ENCODE results near the gene FSHR.

The FSHR gene

GRCh38 chr2:49110571-49110970 is 43.7 kb downstream of the FSHR start:
- Histone ChIP-seq H3K4me1 (no peaks in the 10 kb centered on the region), H3K9ac (no peak overlapping the region), H3K27me3 (ENCODE audit: control insufficient read depth, insufficient read depth, low read length) (no peaks in the 10 kb centered on the region), H3K4me2 (ENCODE audit: low read length) (no peak overlapping the region), H3K36me3 (ENCODE audit: control insufficient read depth, insufficient read depth, low read length) (no peaks in the 10 kb centered on the region), H3K9me3 (ENCODE audit: control insufficient read depth, low read length) (no peaks in the 10 kb centered on the region), H3K79me2 (no peaks in the 10 kb centered on the region), H3K27ac (no peak overlapping the region), H2AFZ (no peak overlapping the region), H3K4me3 (ENCODE audit: low read depth, low read length) (no peak overlapping the region)
- TF ChIP-seq CTCF (IDR thresholded peaks at IDR 0.05): no peak

- H3K9ac ChIP-seq: no peak overlapping the region
These were observed 45.5 kb downstream of the FSHR start for GRCh38 chr2:49108851-49109250.

GRCh38 chr2:49108436-49108835 is 45.9 kb downstream of the FSHR start:
- no peak overlapping the region for H3K4me3 ChIP-seq (ENCODE audit: low read depth, low read length)
- no peaks in the 10 kb centered on the region for H3K79me2 ChIP-seq
- no peaks in the 10 kb centered on the region for H3K9me3 ChIP-seq (ENCODE audit: control insufficient read depth, low read length)
- no peak for TF ChIP-seq CTCF (IDR thresholded peaks at IDR 0.05)
- no peaks in the 10 kb centered on the region for H3K36me3 ChIP-seq (ENCODE audit: control insufficient read depth, insufficient read depth, low read length)
- no peak overlapping the region for H2AFZ ChIP-seq
- H3K27ac ChIP-seq: no peak overlapping the region
- no peak overlapping the region for H3K9ac ChIP-seq
- H3K4me2 ChIP-seq (ENCODE audit: low read length): no peak overlapping the region
- H3K4me1 ChIP-seq: no peaks in the 10 kb centered on the region
- H3K27me3 ChIP-seq (ENCODE audit: control insufficient read depth, insufficient read depth, low read length): no peaks in the 10 kb centered on the region

More at GRCh38 chr2:49108851-49109250, 45.5 kb downstream of the FSHR start:
- no peaks in the 10 kb centered on the region for H3K27me3 ChIP-seq (ENCODE audit: control insufficient read depth, insufficient read depth, low read length)
- no peaks in the 10 kb centered on the region for H3K9me3 ChIP-seq (ENCODE audit: control insufficient read depth, low read length)
- TF ChIP-seq CTCF (IDR thresholded peaks at IDR 0.05): no peak
- no peak overlapping the region for H2AFZ ChIP-seq
- no peak overlapping the region for H3K4me2 ChIP-seq (ENCODE audit: low read length)
- no peaks in the 10 kb centered on the region for H3K36me3 ChIP-seq (ENCODE audit: control insufficient read depth, insufficient read depth, low read length)
- H3K4me1 ChIP-seq: no peaks in the 10 kb centered on the region
- no peak overlapping the region for H3K4me3 ChIP-seq (ENCODE audit: low read depth, low read length)
- H3K27ac ChIP-seq: no peak overlapping the region
- no peaks in the 10 kb centered on the region for H3K79me2 ChIP-seq

- TF ChIP-seq CTCF (IDR thresholded peaks at IDR 0.05): no peak
These were observed 48.8 kb downstream of the FSHR start for GRCh38 chr2:49105506-49105905.

GRCh38 chr2:49102146-49102545 is 52.2 kb downstream of the FSHR start:
- Histone ChIP-seq H3K27ac (no peak overlapping the region), H3K9ac (no peak overlapping the region), H3K4me3 (ENCODE audit: low read depth, low read length) (no peak overlapping the region), H3K4me1 (no peaks in the 10 kb centered on the region), H2AFZ (no peak overlapping the region), H3K36me3 (ENCODE audit: control insufficient read depth, insufficient read depth, low read length) (no peaks in the 10 kb centered on the region), H3K4me2 (ENCODE audit: low read length) (no peak overlapping the region), H3K79me2 (no peaks in the 10 kb centered on the region), H3K27me3 (ENCODE audit: control insufficient read depth, insufficient read depth, low read length) (no peaks in the 10 kb centered on the region), H3K9me3 (ENCODE audit: control insufficient read depth, low read length) (no peaks in the 10 kb centered on the region)
- no peak for TF ChIP-seq CTCF (IDR thresholded peaks at IDR 0.05)

More at GRCh38 chr2:49105506-49105905, 48.8 kb downstream of the FSHR start:
- Histone ChIP-seq H3K4me1 (no peaks in the 10 kb centered on the region), H3K27me3 (ENCODE audit: control insufficient read depth, insufficient read depth, low read length) (no peaks in the 10 kb centered on the region), H3K9me3 (ENCODE audit: control insufficient read depth, low read length) (no peaks in the 10 kb centered on the region), H3K4me2 (ENCODE audit: low read length) (no peak overlapping the region), H3K36me3 (ENCODE audit: control insufficient read depth, insufficient read depth, low read length) (no peaks in the 10 kb centered on the region), H2AFZ (no peak overlapping the region), H3K79me2 (no peaks in the 10 kb centered on the region), H3K27ac (no peak overlapping the region), H3K4me3 (ENCODE audit: low read depth, low read length) (no peak overlapping the region), H3K9ac (no peak overlapping the region)
